GM15510 (cell line): ENCODE results near the gene MED13L.
A peak's percentile ranks its signal among the peaks of the same experiment; 100 is the strongest.

Experiments
- POLR2A ChIP-seq: IDR thresholded peaks from 3 replicates; pipeline ENCODE4 v1.6.1; 2011; ENCODE audit warnings: borderline replicate concordance; ENCODE audit not compliant: insufficient read length; ENCODE audit errors: extremely low read depth

Gene MED13L

DNA sequence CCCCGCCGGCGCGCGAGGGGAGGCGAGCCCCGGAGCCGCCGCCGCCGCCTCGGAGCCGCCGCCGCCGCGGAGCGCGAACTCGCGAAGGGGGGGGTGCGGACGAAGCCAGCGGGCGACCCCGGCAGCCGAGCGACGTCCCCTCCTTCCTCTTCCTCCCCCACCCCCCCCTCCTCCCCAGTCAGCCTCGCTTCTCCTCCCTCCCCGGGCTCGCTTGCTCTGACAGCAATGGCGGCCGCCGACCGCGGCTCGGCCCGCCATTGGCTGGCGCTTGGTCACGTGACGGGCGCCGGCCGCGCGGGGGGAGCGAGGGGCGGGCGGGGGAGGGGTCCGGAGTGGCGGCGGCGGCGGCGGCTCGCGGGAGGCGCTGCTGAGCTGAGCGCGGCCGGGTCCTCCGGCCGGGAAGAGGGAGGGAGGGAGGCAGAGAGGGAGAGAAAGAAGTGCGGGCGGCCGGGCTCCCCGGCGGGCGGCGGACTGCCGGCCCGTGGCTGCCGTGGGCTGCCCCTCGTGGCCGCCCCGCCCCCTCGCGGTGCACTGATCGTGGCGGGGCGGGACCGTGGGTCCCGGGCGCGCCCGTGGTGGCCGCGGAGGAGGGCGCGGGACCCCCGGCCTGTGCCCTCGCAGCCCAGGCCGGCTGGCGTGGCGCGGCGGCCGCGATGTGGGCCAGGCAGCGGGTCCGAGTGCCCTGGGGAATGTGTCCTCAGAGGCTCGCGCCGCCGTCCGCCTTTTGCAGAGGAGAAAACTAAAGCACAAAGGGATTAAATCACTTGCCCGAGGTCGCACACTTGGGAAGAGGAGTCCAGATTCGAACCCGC lies at the start of gene MED13L:
Gene MED13L (minus strand): TSS at position 227 of the 812 bp plus-strand sequence. CDS start 562 bp downstream, outside the sequence.
- peak; percentile 47 for TF ChIP-seq POLR2A

DNA sequence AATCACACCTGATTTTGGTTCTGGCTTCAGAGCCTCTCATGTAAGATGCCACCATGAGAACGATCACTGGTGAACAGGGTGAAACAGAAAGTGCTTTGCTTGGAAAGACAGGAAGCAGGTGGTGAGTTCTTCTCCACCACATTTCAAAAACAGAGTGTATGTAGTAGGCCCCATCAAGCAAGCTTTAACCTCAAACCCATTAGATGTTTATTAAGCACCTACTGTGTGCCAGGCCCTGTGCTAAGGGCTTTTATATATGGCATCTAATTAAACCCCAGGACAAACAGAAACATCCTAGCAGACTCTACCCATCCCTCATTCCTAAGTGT lies 47.8 kb upstream of the MED13L start:
- TF ChIP-seq POLR2A: no peak

DNA sequence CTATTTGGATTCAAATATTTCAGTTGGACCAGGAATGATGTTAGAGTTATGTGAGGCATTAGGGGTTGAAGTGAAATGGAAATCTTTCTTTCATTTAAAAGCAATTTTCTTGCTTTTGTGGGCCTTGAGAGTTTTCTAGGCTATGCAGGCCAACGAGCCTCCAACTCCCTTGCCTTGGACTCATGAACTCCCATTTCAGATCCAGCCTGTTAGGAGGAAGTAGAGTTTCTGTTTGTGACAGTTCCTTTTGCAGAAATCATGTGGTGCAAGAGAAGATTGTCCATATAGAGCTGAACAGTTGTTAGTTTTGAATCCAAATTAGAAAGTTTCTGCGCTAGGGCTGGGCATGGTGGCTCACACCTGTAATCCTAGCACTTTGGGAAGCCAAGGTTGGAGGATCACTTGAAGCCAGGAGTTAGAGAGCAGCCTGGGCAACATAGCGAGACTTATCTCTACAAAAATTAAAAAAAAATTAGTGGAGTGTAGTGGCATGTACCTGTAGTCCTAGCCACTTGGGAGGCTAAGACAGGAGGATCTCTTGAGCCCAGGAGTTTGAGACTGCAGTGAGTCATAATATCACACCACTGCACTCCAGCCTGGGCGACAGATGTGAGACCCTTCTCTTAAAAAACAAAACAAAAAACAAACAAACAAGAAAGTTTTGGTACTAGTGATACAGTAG lies 47.3 kb upstream of the MED13L start:
- TF ChIP-seq POLR2A: no peak

- TF ChIP-seq POLR2A: no peak
Observed at GRCh38 chr12:116323406-116324386, 46.2 kb upstream of the MED13L start.

GRCh38 chr12:116321913-116322312 lies 44.4 kb upstream of the MED13L start:
- TF ChIP-seq POLR2A: no peak

GRCh38 chr12:116320791-116321217 lies 43.3 kb upstream of the MED13L start:
- TF ChIP-seq POLR2A: no peak

GRCh38 chr12:116319898-116320621 lies 42.6 kb upstream of the MED13L start:
- TF ChIP-seq POLR2A: no peak

GRCh38 chr12:116319233-116319897 lies 41.9 kb upstream of the MED13L start:
- TF ChIP-seq POLR2A: no peak

DNA sequence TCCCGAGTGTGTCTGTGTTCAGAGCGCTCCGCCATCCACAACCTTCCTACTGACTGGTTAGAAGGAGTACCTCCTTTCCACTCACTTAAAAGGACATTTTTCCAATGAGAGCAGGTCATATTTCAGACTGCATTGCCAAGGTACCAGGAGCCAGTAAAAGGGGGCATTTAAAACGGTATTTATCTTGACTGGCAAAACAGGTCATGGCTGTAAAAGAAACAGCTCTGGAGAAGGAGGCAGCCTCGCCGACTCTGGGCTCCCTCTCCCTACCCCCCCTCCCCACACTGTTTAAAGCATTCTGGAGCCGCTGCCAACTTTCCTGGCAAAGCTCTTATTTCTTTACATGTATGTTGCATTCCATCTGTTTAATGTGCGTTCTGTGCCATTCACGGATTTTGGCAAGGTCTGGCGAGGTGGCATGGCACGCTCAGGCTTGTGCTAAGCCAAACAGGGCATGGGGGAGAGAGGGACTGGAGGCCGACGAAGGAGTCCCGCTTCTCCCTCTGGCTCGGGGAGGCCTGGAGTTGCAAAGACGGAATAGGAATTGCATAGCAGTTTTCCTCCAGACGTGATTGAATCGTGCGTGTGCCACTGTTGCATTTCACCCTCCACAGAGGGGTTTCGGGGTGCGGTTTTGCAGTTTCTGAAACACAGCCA lies 41.2 kb upstream of the MED13L start:
- no peak for TF ChIP-seq POLR2A

DNA sequence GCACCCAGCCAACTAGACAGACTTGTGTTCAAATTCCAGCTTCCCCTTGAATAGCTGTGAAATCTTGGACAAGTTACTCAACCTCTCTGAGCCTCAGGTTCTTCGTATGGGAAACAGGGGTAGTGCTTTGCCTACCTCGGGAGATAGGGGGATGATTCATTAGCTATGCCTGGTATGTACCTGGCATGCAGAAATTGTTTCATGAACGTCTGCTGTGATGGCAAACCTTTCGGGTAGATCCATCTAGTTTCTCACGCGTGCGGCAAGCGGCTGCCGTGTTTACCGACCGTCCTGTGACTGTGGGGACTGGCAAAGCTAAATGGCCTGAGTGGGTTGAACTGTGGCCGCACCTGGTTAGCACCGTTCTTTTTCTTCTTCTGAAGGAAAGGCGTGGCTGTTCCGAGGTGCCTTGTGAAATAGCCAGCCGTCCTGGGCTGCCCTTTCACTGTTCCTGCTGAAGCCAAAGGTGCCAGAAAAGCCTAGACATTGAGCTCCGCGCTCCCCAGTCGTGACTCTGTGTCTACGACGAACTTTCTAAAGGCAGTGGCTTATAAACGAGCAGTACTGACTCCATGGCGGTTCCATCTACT lies 40.6 kb upstream of the MED13L start:
- TF ChIP-seq POLR2A: no peak

GRCh38 chr12:116317139-116317538 lies 39.6 kb upstream of the MED13L start:
- TF ChIP-seq POLR2A: no peak

GRCh38 chr12:116314477-116314876 lies 37.0 kb upstream of the MED13L start:
- no peak for TF ChIP-seq POLR2A
